ENCODE measurements around the gene SLC12A7.
"Not testable (repeated sequence)": the region's sequence is repeated elsewhere in the genome, so short reads cannot be mapped to it uniquely, and the experiment has no call there.

The SLC12A7 gene

GRCh38 chr5:1111727-1112289 is at the start of gene SLC12A7:
Gene SLC12A7 (minus strand): TSS chr5:1112063. CDS start chr5:1111991, 72 bp downstream.
- no peak for DNase-seq

- no peak for DNase-seq
These were observed 49.4 kb upstream of the SLC12A7 start for GRCh38 chr5:1161108-1161832.

GRCh38 chr5:1159774-1160406 is 48.0 kb upstream of the SLC12A7 start:
- DNase-seq, result no peak

- no peak for DNase-seq
These were observed 47.4 kb upstream of the SLC12A7 start for GRCh38 chr5:1159341-1159675.

- DNase-seq, result no peak
These were observed 46.9 kb upstream of the SLC12A7 start for GRCh38 chr5:1158647-1159340.

- not testable (repeated sequence) for DNase-seq
These were observed 45.7 kb upstream of the SLC12A7 start for GRCh38 chr5:1157461-1157986.

- DNase-seq, result no peak
These were observed 45.0 kb upstream of the SLC12A7 start for GRCh38 chr5:1156754-1157460.

- no peak for DNase-seq
These were observed 44.3 kb upstream of the SLC12A7 start for GRCh38 chr5:1156033-1156753.

GRCh38 chr5:1155191-1156032 is 43.5 kb upstream of the SLC12A7 start:
- DNase-seq, result no peak

GRCh38 chr5:1153428-1153827 is 41.6 kb upstream of the SLC12A7 start:
- no peak for DNase-seq

GRCh38 chr5:1152771-1153282 is 41.0 kb upstream of the SLC12A7 start:
- no peak for DNase-seq

GRCh38 chr5:1152156-1152555 is 40.3 kb upstream of the SLC12A7 start:
- DNase-seq, result no peak

- DNase-seq, result no peak
These were observed 39.5 kb upstream of the SLC12A7 start for GRCh38 chr5:1151316-1151715.

- no peak for DNase-seq
These were observed 39.0 kb upstream of the SLC12A7 start for GRCh38 chr5:1150866-1151265.

- DNase-seq, result no peak
These were observed 33.0 kb upstream of the SLC12A7 start for GRCh38 chr5:1144638-1145396.

- DNase-seq, result no peak
These were observed 32.2 kb upstream of the SLC12A7 start for GRCh38 chr5:1144089-1144488.

- DNase-seq, result no peak
These were observed 31.7 kb upstream of the SLC12A7 start for GRCh38 chr5:1143670-1143951.

GRCh38 chr5:1142886-1143669 is 31.2 kb upstream of the SLC12A7 start:
- no peak for DNase-seq

- DNase-seq, result no peak
These were observed 30.0 kb upstream of the SLC12A7 start for GRCh38 chr5:1141834-1142233.

GRCh38 chr5:1140818-1141189 is 28.9 kb upstream of the SLC12A7 start:
- no peak for DNase-seq

All from NK-92 treated with Interleukin-12 subunit alpha and Interleukin-12 subunit beta, amount 100 ng/mL, for 24 hours (cell line).